ENCODE data around the gene ACOX2. TPM values are rescaled to one million over a fixed set of nuclear protein-coding genes. Genes with fewer than 3 reads are reported as not detected.

Gene ACOX2
- total RNA-seq, 1 donor from 2014 or later, result 7.6 TPM

GRCh38 chr3:58507356-58508078 lies 29.5 kb downstream of the ACOX2 start:
- peaks cover 4% of the 10 kb centered on the region for H3K4me1 Mint-ChIP-seq
- H4K20me1 ChIP-seq (ENCODE audit: low read depth), result no peaks in the 10 kb centered on the region
- no peak overlapping the region for H3K27ac ChIP-seq
- H3K27me3 Mint-ChIP-seq (ENCODE audit: insufficient read depth, low read depth), result peaks cover 4% of the 10 kb centered on the region
- no peaks in the 10 kb centered on the region for H3K9me3 ChIP-seq (ENCODE audit: low read depth)
- no peak overlapping the region for H3K4me2 ChIP-seq
- peaks cover 31% of the 10 kb centered on the region for H3K79me2 ChIP-seq (ENCODE audit: low read depth)
- no peak overlapping the region for H3K9ac ChIP-seq
- H3K9me3 Mint-ChIP-seq, result no peaks in the 10 kb centered on the region
- H3K36me3 ChIP-seq, result no peaks in the 10 kb centered on the region
- H3K4me3 ChIP-seq, result no peak overlapping the region
- H3F3A ChIP-seq (ENCODE audit: low read depth), result peaks cover 2% of the 10 kb centered on the region
- no peak overlapping the region for H3K4me3 Mint-ChIP-seq
- no peaks in the 10 kb centered on the region for H3K4me1 ChIP-seq
- TF ChIP-seq CTCF (IDR thresholded peaks at IDR 0.05) (no peak), EZH2phosphoT487 (IDR thresholded peaks at IDR 0.05) (no peak), EZH2 (IDR thresholded peaks at IDR 0.05) (no peak)
- H3K27ac Mint-ChIP-seq, result no peak overlapping the region
- no peak overlapping the region for H2AFZ ChIP-seq (replicated peaks)
- H3K36me3 Mint-ChIP-seq, result peaks cover 14% of the 10 kb centered on the region
- no peak for DNase-seq (ENCODE audit: low spot score)
- no peaks in the 10 kb centered on the region for H3K27me3 ChIP-seq

GRCh38 chr3:58502872-58503271 lies 34.1 kb downstream of the ACOX2 start:
- H3K27me3 Mint-ChIP-seq (ENCODE audit: insufficient read depth, low read depth), result no peaks in the 10 kb centered on the region
- peaks cover 78% of the 10 kb centered on the region for H3K79me2 ChIP-seq (ENCODE audit: low read depth)
- no peak overlapping the region for H3K27ac ChIP-seq
- no peak overlapping the region for H2AFZ ChIP-seq (replicated peaks)
- no peak overlapping the region for H3K9ac ChIP-seq
- no peaks in the 10 kb centered on the region for H3K9me3 ChIP-seq (ENCODE audit: low read depth)
- peaks cover 7% of the 10 kb centered on the region for H3F3A ChIP-seq (ENCODE audit: low read depth)
- peaks cover 13% of the 10 kb centered on the region for H3K4me1 Mint-ChIP-seq
- H3K4me3 ChIP-seq, result no peak overlapping the region
- peaks cover 36% of the 10 kb centered on the region for H3K36me3 Mint-ChIP-seq
- H3K27me3 ChIP-seq, result no peaks in the 10 kb centered on the region
- no peaks in the 10 kb centered on the region for H3K9me3 Mint-ChIP-seq
- no peak overlapping the region for H3K4me3 Mint-ChIP-seq
- H3K4me1 ChIP-seq, result peaks cover 6% of the 10 kb centered on the region
- no peak overlapping the region for H3K4me2 ChIP-seq
- no peak overlapping the region for H3K27ac Mint-ChIP-seq
- H3K36me3 ChIP-seq, result peaks cover 7% of the 10 kb centered on the region
- no peak for TF ChIP-seq EZH2phosphoT487 (IDR thresholded peaks at IDR 0.05)
- TF ChIP-seq EZH2 (IDR thresholded peaks at IDR 0.05), result no peak
- TF ChIP-seq CTCF (IDR thresholded peaks at IDR 0.05), result no peak
- DNase-seq (ENCODE audit: low spot score), result no peak
- H4K20me1 ChIP-seq (ENCODE audit: low read depth), result no peaks in the 10 kb centered on the region

GRCh38 chr3:58497097-58497496 lies 39.9 kb downstream of the ACOX2 start:
- peak overlapping the region; percentile 77 for H3K4me3 Mint-ChIP-seq
- Histone ChIP-seq H3K4me1 (peaks cover 55% of the 10 kb centered on the region), H2AFZ (replicated peaks) (no peak overlapping the region), H3K79me2 (ENCODE audit: low read depth) (peaks cover 98% of the 10 kb centered on the region), H3K36me3 (peaks cover 7% of the 10 kb centered on the region), H4K20me1 (ENCODE audit: low read depth) (peaks cover 16% of the 10 kb centered on the region), H3K9me3 (ENCODE audit: low read depth) (no peaks in the 10 kb centered on the region), H3F3A (ENCODE audit: low read depth) (peaks cover 41% of the 10 kb centered on the region), H3K27ac (peak overlapping the region; percentile 94), H3K9ac (no peak overlapping the region), H3K27me3 (no peaks in the 10 kb centered on the region), H3K4me3 (peak overlapping the region; percentile 95), H3K4me2 (peak overlapping the region; percentile 93)
- H3K27ac Mint-ChIP-seq, result peak overlapping the region; percentile 98
- H3K36me3 Mint-ChIP-seq, result peaks cover 23% of the 10 kb centered on the region
- no peaks in the 10 kb centered on the region for H3K9me3 Mint-ChIP-seq
- TF ChIP-seq EZH2phosphoT487 (IDR thresholded peaks at IDR 0.05) (no peak), EZH2 (IDR thresholded peaks at IDR 0.05) (no peak), CTCF (IDR thresholded peaks at IDR 0.05) (no peak)
- H3K27me3 Mint-ChIP-seq (ENCODE audit: insufficient read depth, low read depth), result peaks cover 2% of the 10 kb centered on the region
- peak; percentile 89 for DNase-seq (ENCODE audit: low spot score)
- H3K4me1 Mint-ChIP-seq, result peaks cover 59% of the 10 kb centered on the region
